Endothelial cell of umbilical vein (primary cell): ENCODE data around the gene RAB17. TPM values are rescaled to one million over a fixed set of nuclear protein-coding genes. Genes with fewer than 3 reads are reported as not detected.

Experiments
- BruUV-seq: library from RNA; stranded (reverse); fragments of 400-500 nt; replicated peaks from 2 replicates; lab custom pipeline; 2021; lab: Mats Ljungman, UMichigan
- CTCF ChIA-PET: fragments of 300-600, 350-600 bp; sonication (Branson Sonifier 250); formaldehyde crosslinking; loops from one replicate; lab custom pipeline; 2021; ENCODE audit warnings: antibody characterized with exemption, inconsistent platforms; lab: Charles Lee
- POLR2A ChIA-PET: fragments of 300-600, 350-600 bp; sonication (Branson Sonifier 250); formaldehyde crosslinking; loops from one replicate; lab custom pipeline; 2021; ENCODE audit warnings: antibody characterized with exemption, inconsistent platforms; lab: Charles Lee
- DNase-seq: peaks from one replicate; pipeline ENCODE4 v3.0.0-alpha.2; 2011; ENCODE audit warnings: low read depth, low spot score
- FAIRE-seq: peaks from 2 replicates; lab custom pipeline; 2011; peaks lifted over from hg19 to GRCh38; lab: Jason Lieb, UNC
- H2AFZ ChIP-seq: 2 replicates; pipeline ENCODE4 v1.6.0; 2012; ENCODE audit warnings: low read depth, low read length, control low read depth, inconsistent platforms
- H3K27ac ChIP-seq: 2 replicates; pipeline ENCODE4 v1.5.1; 2011; ENCODE audit warnings: low read depth, mild to moderate bottlenecking, control low read depth, low read length, moderate library complexity; ENCODE audit not compliant: insufficient read depth
- H3K27me3 ChIP-seq, 2 experiments: 2 replicates each; pipeline versions ENCODE4 v1.6.0 to v1.6.1; 2011; ENCODE audit warnings: low read length in 2 of 2, mixed read lengths in 1 of 2; ENCODE audit not compliant: control insufficient read depth in 2 of 2, insufficient read depth in 2 of 2
- H3K36me3 ChIP-seq, 2 experiments: 2 replicates in 1 of 2; 3 replicates in 1 of 2; pipeline ENCODE4 v1.5.1; 2011; ENCODE audit warnings: low read length in 2 of 2, mild to moderate bottlenecking in 1 of 2, moderate library complexity in 1 of 2; ENCODE audit not compliant: control insufficient read depth in 2 of 2, insufficient read depth in 2 of 2; ENCODE audit errors: extremely low read depth in 1 of 2
- H3K4me1 ChIP-seq: 3 replicates; pipeline ENCODE4 v1.5.1; 2011; ENCODE audit warnings: mild to moderate bottlenecking, low read length; ENCODE audit not compliant: control insufficient read depth, insufficient read depth; ENCODE audit errors: extremely low read depth
- H3K4me2 ChIP-seq: 2 replicates; pipeline ENCODE4 v1.6.1; 2011; ENCODE audit warnings: low read length, control low read depth, mixed read lengths; ENCODE audit not compliant: insufficient read depth
- H3K4me3 ChIP-seq, 3 experiments: fragments of 200-600 bp in 1 of 3; sonication (generic), shearing (Covaris generic) in 1 of 3; replicated peaks in 1 of 3; 2 replicates each; pipeline ENCODE4 v1.5.1; 2011 to 2016; ENCODE audit warnings: control low read depth in 3 of 3, low read length in 3 of 3, mild to moderate bottlenecking in 2 of 3, inconsistent platforms in 1 of 3, low read depth in 1 of 3, moderate library complexity in 1 of 3; ENCODE audit not compliant: insufficient read depth in 1 of 3
- H3K79me2 ChIP-seq: 2 replicates; pipeline ENCODE4 v1.6.0; 2012; ENCODE audit warnings: low read length, inconsistent platforms; ENCODE audit not compliant: control insufficient read depth, insufficient read depth
- H3K9ac ChIP-seq: replicated peaks from 2 replicates; pipeline ENCODE3; 2011; ENCODE audit warnings: low read length, control low read depth; ENCODE audit not compliant: insufficient read depth; ENCODE audit errors: extremely low read depth
- H3K9me1 ChIP-seq: replicated peaks from 3 replicates; pipeline ENCODE4 v1.6.0; 2011; ENCODE audit warnings: mild to moderate bottlenecking, low read length; ENCODE audit not compliant: control insufficient read depth, insufficient read depth; ENCODE audit errors: extremely low read depth
- H3K9me3 ChIP-seq: replicated peaks from 2 replicates; pipeline ENCODE4 v1.5.1; 2012; ENCODE audit warnings: low read length, inconsistent platforms; ENCODE audit not compliant: control insufficient read depth, insufficient read depth
- H4K20me1 ChIP-seq: replicated peaks from 2 replicates; pipeline ENCODE3; 2011; ENCODE audit warnings: mild to moderate bottlenecking, low read length; ENCODE audit not compliant: control insufficient read depth, insufficient read depth; ENCODE audit errors: extremely low read depth
- EZH2 ChIP-seq: IDR thresholded peaks from 2 replicates; pipeline ENCODE4 v1.6.1; 2012; ENCODE audit warnings: borderline replicate concordance, low read depth, mild to moderate bottlenecking, moderate library complexity, low read length, inconsistent platforms; ENCODE audit not compliant: severe bottlenecking
- FOS ChIP-seq: IDR thresholded peaks from 2 replicates; pipeline ENCODE4 v1.6.1; 2011; ENCODE audit warnings: mild to moderate bottlenecking, low read length, moderate library complexity, borderline replicate concordance; ENCODE audit not compliant: insufficient read depth
- GATA2 ChIP-seq: IDR thresholded peaks from 2 replicates; pipeline ENCODE4 v1.7.0; 2011; ENCODE audit warnings: low read depth, mild to moderate bottlenecking, moderate library complexity, mixed read lengths, low read length; ENCODE audit not compliant: insufficient read length, insufficient read depth
- JUN ChIP-seq: IDR thresholded peaks from 2 replicates; pipeline ENCODE4 v1.6.1; 2011; ENCODE audit warnings: borderline replicate concordance, low read depth; ENCODE audit not compliant: insufficient read length, insufficient read depth
- MYC ChIP-seq: IDR thresholded peaks from one replicate; pipeline ENCODE4 v1.6.1; 2011; ENCODE audit warnings: mild to moderate bottlenecking, low read depth, low read length
- POLR2A ChIP-seq: IDR thresholded peaks from 2 replicates; pipeline ENCODE4 v1.6.1; 2012; ENCODE audit warnings: low read depth, mild to moderate bottlenecking, control low read depth, low read length
- POLR2AphosphoS5 ChIP-seq: IDR thresholded peaks from 2 replicates; pipeline ENCODE4 v1.6.1; 2012; ENCODE audit warnings: low read depth, mild to moderate bottlenecking, control low read depth, low read length, moderate library complexity; ENCODE audit not compliant: insufficient read depth
- dilution Hi-C: fragments of 300-500 bp; cut with MboI; formaldehyde crosslinking; loops from one replicate; pipeline ENCODE4 v1.15.0; 2019; ENCODE audit warnings: low sequenced_read_pairs; ENCODE audit not compliant: extremely low pct_ligation_motif_present
- intact Hi-C: fragments of 100-400 bp; cut with micrococcal nuclease; formaldehyde crosslinking; loops from one replicate; pipeline ENCODE4 v1.10.0; 2022
- polyA plus RNA-seq, 4 experiments: library from polyadenylated mRNA; depleted of rRNA in 3 of 4; stranded (reverse) in 3 of 4; unstranded in 1 of 4; fragments of >200 nt; gene quantifications; 2 replicates each; pipeline versions ENCODE4 v1.2.1 to v1.2.3, GENCODE V29; 2011 to 2012; ENCODE audit warnings: missing spikeins in 1 of 4
- total RNA-seq: library from RNA; stranded (reverse); gene quantifications from 2 replicates; pipeline ENCODE4 v1.2.3, GENCODE V29; 2021
- TF ChIP-seq, protein P1 (sequence below): IDR thresholded peaks from 2 replicates; pipeline ENCODE4 v1.6.1; 2011; ENCODE audit not compliant: insufficient read depth, insufficient read length
- TF ChIP-seq, protein P2 (sequence below), 2 donors: IDR thresholded peaks; 1 replicate in 1 of 2; 2 replicates in 1 of 2; pipeline ENCODE4 v1.5.1; 2011; ENCODE audit warnings: low read length in 2 of 2, mild to moderate bottlenecking in 2 of 2, moderate library complexity in 2 of 2, control low read depth in 1 of 2, inconsistent platforms in 1 of 2, low read depth in 1 of 2; ENCODE audit not compliant: insufficient read depth in 1 of 2; ENCODE audit errors: extremely low read depth in 1 of 2

RAB17 gene
- total and polyA plus RNA-seq, 2 donors (not counting 3 experiments of a cell fraction or from before 2014, with no cell fraction given), result 0.41 to 0.77 TPM

DNA sequence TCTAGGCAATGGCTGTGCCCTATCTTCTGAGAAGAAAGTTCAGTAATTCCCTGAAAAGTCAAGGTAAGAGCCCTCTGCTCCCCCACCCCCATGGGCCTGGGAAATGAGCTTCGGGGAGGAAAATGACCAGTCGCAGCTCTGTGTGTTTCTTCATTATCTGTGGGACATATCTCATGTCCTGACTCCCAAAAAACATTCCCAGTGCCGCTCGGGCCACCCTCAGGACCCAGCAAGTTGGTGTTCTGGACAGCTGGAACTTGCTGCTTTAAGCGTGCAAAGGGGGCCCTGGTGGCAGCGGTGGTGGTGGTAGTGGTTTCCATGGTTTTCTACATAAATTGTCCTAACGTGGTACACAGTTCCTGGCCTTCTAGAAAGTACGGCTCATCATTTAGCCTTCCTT lies 41.3 kb downstream of the RAB17 start:
- H3K27ac ChIP-seq, result no peak overlapping the region
- no peaks in the 10 kb centered on the region for H3K9me3 ChIP-seq
- dilution Hi-C loops (no loop called here), intact Hi-C loops (no loop called here)
- no peaks in the 10 kb centered on the region for H3K27me3 ChIP-seq
- DNase-seq (no peak), FAIRE-seq (no peak)
- ChIA-PET CTCF (interaction anchor here (1.3 to 1.9 kb wide), 3 partner anchors 11 to 36 kb away, joined by 3 to 9 read pairs (median 9); no protein-coding TSS in a partner anchor), POLR2A (no interaction called here)
- no peak overlapping the region for H3K4me2 ChIP-seq
- no peaks in the 10 kb centered on the region for H3K9me1 ChIP-seq
- H3K9ac ChIP-seq, result no peak overlapping the region
- H2AFZ ChIP-seq, result no peak overlapping the region
- H4K20me1 ChIP-seq, result no peaks in the 10 kb centered on the region
- no peak overlapping the region for H3K4me3 ChIP-seq
- no peaks in the 10 kb centered on the region for H3K79me2 ChIP-seq
- H3K4me1 ChIP-seq, result no peaks in the 10 kb centered on the region
- no TSS peak for BruUV-seq
- no peaks in the 10 kb centered on the region for H3K36me3 ChIP-seq
- TF ChIP-seq POLR2A (no peak), JUN (no peak)

DNA sequence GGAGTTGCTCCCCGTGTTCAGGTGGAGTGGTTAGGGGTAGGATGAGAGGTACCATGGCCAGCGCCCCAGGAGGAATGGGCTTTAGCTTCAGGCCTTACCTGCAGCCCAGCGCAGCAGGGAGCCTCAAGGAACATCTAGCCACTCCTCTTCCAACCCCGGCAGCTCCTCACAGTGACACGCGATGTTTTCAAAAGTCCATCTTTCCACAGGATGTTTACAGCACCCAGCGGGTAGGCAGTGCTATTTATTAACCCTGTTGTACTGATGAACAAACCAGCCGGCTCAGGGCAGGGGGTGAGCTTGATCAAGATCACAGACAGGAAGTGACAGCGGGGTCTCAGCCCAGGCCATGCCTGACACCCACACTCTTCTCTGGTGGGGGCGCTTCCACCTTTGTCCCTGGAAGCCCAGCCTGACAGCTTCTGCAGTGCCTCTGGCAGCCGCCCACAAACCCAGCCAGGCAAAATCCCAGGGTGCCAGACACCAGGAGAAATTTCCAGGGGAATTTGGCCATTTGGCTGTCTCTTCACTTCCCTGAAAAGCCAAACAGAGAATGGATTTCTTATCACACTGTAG lies 42.6 kb downstream of the RAB17 start:
- Histone ChIP-seq H3K4me1 (no peaks in the 10 kb centered on the region), H3K4me3 (no peak overlapping the region), H3K9me3 (no peaks in the 10 kb centered on the region), H3K27ac (no peak overlapping the region), H3K4me2 (no peak overlapping the region), H3K9me1 (no peaks in the 10 kb centered on the region), H4K20me1 (no peaks in the 10 kb centered on the region), H3K27me3 (no peaks in the 10 kb centered on the region), H2AFZ (no peak overlapping the region), H3K36me3 (no peaks in the 10 kb centered on the region), H3K79me2 (no peaks in the 10 kb centered on the region), H3K9ac (no peak overlapping the region)
- POLR2A ChIA-PET, result no interaction called here
- DNase-seq, result no peak
- dilution Hi-C loops (no loop called here), intact Hi-C loops (no loop called here)
- TF ChIP-seq FOS (no peak), GATA2 (no peak), JUN (no peak), EZH2 (no peak), MYC (no peak), POLR2A (no peak), POLR2AphosphoS5 (no peak)
- TF ChIP-seq, protein P1, sequence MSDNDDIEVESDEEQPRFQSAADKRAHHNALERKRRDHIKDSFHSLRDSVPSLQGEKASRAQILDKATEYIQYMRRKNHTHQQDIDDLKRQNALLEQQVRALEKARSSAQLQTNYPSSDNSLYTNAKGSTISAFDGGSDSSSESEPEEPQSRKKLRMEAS, result no peak
- TF ChIP-seq, protein P2, sequence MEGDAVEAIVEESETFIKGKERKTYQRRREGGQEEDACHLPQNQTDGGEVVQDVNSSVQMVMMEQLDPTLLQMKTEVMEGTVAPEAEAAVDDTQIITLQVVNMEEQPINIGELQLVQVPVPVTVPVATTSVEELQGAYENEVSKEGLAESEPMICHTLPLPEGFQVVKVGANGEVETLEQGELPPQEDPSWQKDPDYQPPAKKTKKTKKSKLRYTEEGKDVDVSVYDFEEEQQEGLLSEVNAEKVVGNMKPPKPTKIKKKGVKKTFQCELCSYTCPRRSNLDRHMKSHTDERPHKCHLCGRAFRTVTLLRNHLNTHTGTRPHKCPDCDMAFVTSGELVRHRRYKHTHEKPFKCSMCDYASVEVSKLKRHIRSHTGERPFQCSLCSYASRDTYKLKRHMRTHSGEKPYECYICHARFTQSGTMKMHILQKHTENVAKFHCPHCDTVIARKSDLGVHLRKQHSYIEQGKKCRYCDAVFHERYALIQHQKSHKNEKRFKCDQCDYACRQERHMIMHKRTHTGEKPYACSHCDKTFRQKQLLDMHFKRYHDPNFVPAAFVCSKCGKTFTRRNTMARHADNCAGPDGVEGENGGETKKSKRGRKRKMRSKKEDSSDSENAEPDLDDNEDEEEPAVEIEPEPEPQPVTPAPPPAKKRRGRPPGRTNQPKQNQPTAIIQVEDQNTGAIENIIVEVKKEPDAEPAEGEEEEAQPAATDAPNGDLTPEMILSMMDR (IDR thresholded peaks at IDR 0.05; ENCODE audit: extremely low read depth in 1 of 2, insufficient read depth in 1 of 2, low read depth in 1 of 2, low read length in 2 of 2), result no peak
- no peak for FAIRE-seq
- no TSS peak for BruUV-seq
- CTCF ChIA-PET, result interaction anchor here (0.9 to 1.9 kb wide), 2 partner anchors 24 to 35 kb away, joined by 4 to 9 read pairs; no protein-coding TSS in a partner anchor
